Adipocyte (in vitro differentiated cells): ENCODE measurements around the gene TRIM22.
"Not testable (repeated sequence)": the region's sequence is repeated elsewhere in the genome, so short reads cannot be mapped to it uniquely, and the experiment has no call there.

Source experiments
- DNase-seq: peaks from one replicate; pipeline ENCODE4 v3.0.0-alpha.2; 2015; ENCODE audit warnings: low read depth
- H3K27me3 ChIP-seq: replicated peaks from 2 replicates; pipeline ENCODE4 v1.7.0; 2013; ENCODE audit warnings: mild to moderate bottlenecking, low read length, moderate library complexity; ENCODE audit not compliant: control insufficient read depth, insufficient read depth
- H3K36me3 ChIP-seq: 2 replicates; pipeline ENCODE4 v1.7.0; 2013; ENCODE audit warnings: low read length, mild to moderate bottlenecking, moderate library complexity; ENCODE audit not compliant: control insufficient read depth, insufficient read depth, severe bottlenecking
- H3K4me1 ChIP-seq: 2 replicates; pipeline ENCODE4 v1.7.0; 2013; ENCODE audit warnings: mild to moderate bottlenecking, low read length, moderate library complexity; ENCODE audit not compliant: control insufficient read depth, insufficient read depth
- H3K4me3 ChIP-seq: 2 replicates; pipeline ENCODE4 v1.7.0; 2013; ENCODE audit warnings: mild to moderate bottlenecking, low read length, moderate library complexity
- H3K9ac ChIP-seq: 2 replicates; pipeline ENCODE4 v1.7.0; 2013; ENCODE audit warnings: mild to moderate bottlenecking, low read length, moderate library complexity
- H3K9me3 ChIP-seq: 2 replicates; pipeline ENCODE4 v1.7.0; 2013; ENCODE audit warnings: mild to moderate bottlenecking, low read length, moderate library complexity; ENCODE audit not compliant: control insufficient read depth

TRIM22 gene

GRCh38 chr11:5713695-5714094, 24.1 kb downstream of the TRIM22 start:
- no peak overlapping the region for H3K9ac ChIP-seq
- no peak for DNase-seq
- H3K9me3 ChIP-seq: no peaks in the 10 kb centered on the region
- H3K4me3 ChIP-seq: no peak overlapping the region
- no peaks in the 10 kb centered on the region for H3K27me3 ChIP-seq
- H3K36me3 ChIP-seq: peaks cover 31% of the 10 kb centered on the region
- H3K4me1 ChIP-seq: no peaks in the 10 kb centered on the region

- DNase-seq, H3K4me3 ChIP-seq, H3K36me3 ChIP-seq, H3K9ac ChIP-seq, H3K9me3 ChIP-seq, H3K27me3 ChIP-seq: not testable (repeated sequence)
- peaks cover 12% of the 10 kb centered on the region for H3K4me1 ChIP-seq
These were observed 26.9 kb downstream of the TRIM22 start for GRCh38 chr11:5716518-5716917.

- no peaks in the 10 kb centered on the region for H3K36me3 ChIP-seq
- peaks cover 12% of the 10 kb centered on the region for H3K4me1 ChIP-seq
- H3K9ac ChIP-seq: no peak overlapping the region
- H3K27me3 ChIP-seq: peaks cover 4% of the 10 kb centered on the region
- DNase-seq: peak; percentile 10
- H3K9me3 ChIP-seq: no peaks in the 10 kb centered on the region
- no peak overlapping the region for H3K4me3 ChIP-seq
These were observed 30.3 kb downstream of the TRIM22 start for GRCh38 chr11:5719703-5720495.

- Histone ChIP-seq H3K27me3 (peaks cover 7% of the 10 kb centered on the region), H3K4me3 (no peak overlapping the region), H3K36me3 (no peaks in the 10 kb centered on the region), H3K4me1 (peaks cover 12% of the 10 kb centered on the region), H3K9me3 (no peaks in the 10 kb centered on the region), H3K9ac (no peak overlapping the region)
- DNase-seq: no peak
These were observed 33.0 kb downstream of the TRIM22 start for GRCh38 chr11:5722622-5723021.

GRCh38 chr11:5726351-5726750, 36.8 kb downstream of the TRIM22 start:
- Histone ChIP-seq H3K36me3 (no peaks in the 10 kb centered on the region), H3K4me3 (no peak overlapping the region), H3K9me3 (no peaks in the 10 kb centered on the region), H3K4me1 (no peaks in the 10 kb centered on the region), H3K9ac (no peak overlapping the region), H3K27me3 (peaks cover 7% of the 10 kb centered on the region)
- DNase-seq: no peak

GRCh38 chr11:5727691-5728090, 38.1 kb downstream of the TRIM22 start:
- Histone ChIP-seq H3K4me1 (no peaks in the 10 kb centered on the region), H3K4me3 (no peak overlapping the region), H3K9ac (no peak overlapping the region), H3K27me3 (peaks cover 7% of the 10 kb centered on the region), H3K9me3 (no peaks in the 10 kb centered on the region), H3K36me3 (no peaks in the 10 kb centered on the region)
- no peak for DNase-seq

- H3K4me3 ChIP-seq: no peak within 1 kb of the TSS
- H3K9me3 ChIP-seq: peaks cover 1% of the 10 kb centered on the region
- DNase-seq: no peak
- no peak within 1 kb of the TSS for H3K9ac ChIP-seq
- no peaks in the 10 kb centered on the region for H3K36me3 ChIP-seq
- no peaks in the 10 kb centered on the region for H3K27me3 ChIP-seq
- peaks cover 12% of the 10 kb centered on the region for H3K4me1 ChIP-seq
These were observed 46.8 kb downstream of the TRIM22 start, which contains the start of gene OR56B1 for GRCh38 chr11:5736396-5736795. Gene OR56B1, plus strand, starts transcription at chr11:5736448. Its CDS starts 69 bp downstream, at chr11:5736517.

- no peaks in the 10 kb centered on the region for H3K27me3 ChIP-seq
- peak; percentile 15 for DNase-seq
- H3K36me3 ChIP-seq: no peaks in the 10 kb centered on the region
- H3K9me3 ChIP-seq: peaks cover 7% of the 10 kb centered on the region
- H3K9ac ChIP-seq: no peak overlapping the region
- no peak overlapping the region for H3K4me3 ChIP-seq
- H3K4me1 ChIP-seq: peaks cover 12% of the 10 kb centered on the region
These were observed 47.5 kb downstream of the TRIM22 start for GRCh38 chr11:5737091-5737490.

GRCh38 chr11:5737670-5738392, 48.2 kb downstream of the TRIM22 start:
- DNase-seq: no peak
- peaks cover 12% of the 10 kb centered on the region for H3K4me1 ChIP-seq
- no peak overlapping the region for H3K9ac ChIP-seq

GRCh38 chr11:5738431-5738830, 48.8 kb downstream of the TRIM22 start:
- H3K27me3 ChIP-seq: no peaks in the 10 kb centered on the region
- H3K9me3 ChIP-seq: peaks cover 14% of the 10 kb centered on the region
- no peaks in the 10 kb centered on the region for H3K36me3 ChIP-seq
- DNase-seq: no peak
- H3K4me3 ChIP-seq: no peak overlapping the region
- no peak overlapping the region for H3K9ac ChIP-seq
- peaks cover 12% of the 10 kb centered on the region for H3K4me1 ChIP-seq

More at GRCh38 chr11:5737670-5738392, 48.2 kb downstream of the TRIM22 start:
- Histone ChIP-seq H3K9me3 (peaks cover 14% of the 10 kb centered on the region), H3K4me3 (no peak overlapping the region), H3K27me3 (no peaks in the 10 kb centered on the region), H3K36me3 (no peaks in the 10 kb centered on the region)

- no peak overlapping the region for H3K4me3 ChIP-seq
- H3K4me1 ChIP-seq: no peaks in the 10 kb centered on the region
These were observed 57.0 kb downstream of the TRIM22 start for GRCh38 chr11:5746614-5747013.

More at GRCh38 chr11:5746614-5747013, 57.0 kb downstream of the TRIM22 start:
- no peaks in the 10 kb centered on the region for H3K36me3 ChIP-seq
- no peak for DNase-seq
- H3K27me3 ChIP-seq: no peaks in the 10 kb centered on the region
- H3K9ac ChIP-seq: no peak overlapping the region
- peaks cover 14% of the 10 kb centered on the region for H3K9me3 ChIP-seq
